Adipocyte (in vitro differentiated cells): ENCODE data around the gene GCNA.
"Not testable (repeated sequence)": the region's sequence is repeated elsewhere in the genome, so short reads cannot be mapped to it uniquely, and the experiment has no call there.

Source experiments
- DNase-seq: peaks from one replicate; pipeline ENCODE4 v3.0.0-alpha.2; 2015; ENCODE audit warnings: low read depth
- H3K27me3 ChIP-seq: replicated peaks from 2 replicates; pipeline ENCODE4 v1.7.0; 2013; ENCODE audit warnings: mild to moderate bottlenecking, low read length, moderate library complexity; ENCODE audit not compliant: control insufficient read depth, insufficient read depth
- H3K36me3 ChIP-seq: 2 replicates; pipeline ENCODE4 v1.7.0; 2013; ENCODE audit warnings: low read length, mild to moderate bottlenecking, moderate library complexity; ENCODE audit not compliant: control insufficient read depth, insufficient read depth, severe bottlenecking
- H3K4me1 ChIP-seq: 2 replicates; pipeline ENCODE4 v1.7.0; 2013; ENCODE audit warnings: mild to moderate bottlenecking, low read length, moderate library complexity; ENCODE audit not compliant: control insufficient read depth, insufficient read depth
- H3K4me3 ChIP-seq: 2 replicates; pipeline ENCODE4 v1.7.0; 2013; ENCODE audit warnings: mild to moderate bottlenecking, low read length, moderate library complexity
- H3K9ac ChIP-seq: 2 replicates; pipeline ENCODE4 v1.7.0; 2013; ENCODE audit warnings: mild to moderate bottlenecking, low read length, moderate library complexity
- H3K9me3 ChIP-seq: 2 replicates; pipeline ENCODE4 v1.7.0; 2013; ENCODE audit warnings: mild to moderate bottlenecking, low read length, moderate library complexity; ENCODE audit not compliant: control insufficient read depth

GCNA gene

DNA sequence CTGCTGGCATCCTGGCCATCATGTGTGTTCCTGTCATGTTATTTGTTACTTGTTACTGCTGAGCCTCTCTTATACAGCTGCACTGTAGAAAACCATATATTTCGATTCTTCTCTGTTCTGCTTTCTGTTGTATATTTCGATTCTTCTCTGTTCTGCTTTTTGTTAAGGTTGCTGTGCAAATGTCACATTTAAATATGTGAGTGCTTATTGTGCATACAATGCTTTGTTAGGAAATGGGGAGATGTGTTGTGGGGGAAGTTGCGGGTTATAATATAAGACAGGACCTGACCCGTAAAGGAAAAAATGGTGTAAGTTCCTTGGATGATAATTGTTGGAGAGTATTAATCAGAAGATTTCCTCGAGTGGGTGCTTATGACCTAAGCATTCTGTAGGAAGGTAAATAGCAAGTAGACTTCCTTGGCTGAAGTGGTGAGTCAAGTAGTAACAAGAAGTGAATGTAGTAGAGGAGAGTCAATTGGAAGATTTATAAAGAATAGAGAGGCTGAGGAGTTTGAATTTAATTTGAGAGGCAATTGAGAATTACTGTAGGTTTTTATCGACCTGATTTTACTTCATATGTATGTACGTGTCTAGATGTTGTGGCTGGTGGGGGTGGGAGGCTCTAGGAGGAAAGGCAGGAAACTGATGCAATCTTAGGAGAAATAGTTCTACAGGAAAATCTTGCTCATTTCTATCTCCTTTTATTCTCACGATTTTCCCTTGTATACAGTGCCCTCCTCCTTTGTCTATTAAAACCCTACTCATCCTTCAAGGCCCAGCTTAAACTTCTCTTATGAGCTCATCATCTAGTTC, 36.8 kb upstream of the GCNA start:
- Histone ChIP-seq H3K27me3 (peaks cover 3% of the 10 kb centered on the region), H3K9ac (no peak overlapping the region), H3K4me3 (peak overlapping the region; percentile 44), H3K9me3 (no peaks in the 10 kb centered on the region), H3K4me1 (peaks cover 42% of the 10 kb centered on the region), H3K36me3 (peaks cover 31% of the 10 kb centered on the region)
- peak; percentile 75 for DNase-seq

DNA sequence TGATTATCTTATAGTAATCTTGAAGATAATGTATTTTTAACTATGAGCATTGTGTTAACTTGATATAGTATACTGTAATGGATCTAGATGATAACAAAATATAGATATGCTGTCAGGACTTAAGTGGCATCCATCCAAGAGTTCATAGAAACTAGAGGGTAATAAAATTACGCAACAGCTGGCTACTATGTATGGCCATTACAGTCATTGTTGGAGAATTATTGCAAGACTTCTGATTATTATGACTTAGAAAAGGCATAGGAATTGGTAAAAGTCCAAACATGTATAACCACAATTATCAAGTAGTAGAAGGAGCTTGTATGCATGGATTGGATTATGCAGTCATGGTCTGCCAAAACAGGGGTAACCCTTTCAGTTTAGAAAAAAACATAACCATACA, 35.8 kb upstream of the GCNA start:
- Histone ChIP-seq H3K9me3 (no peaks in the 10 kb centered on the region), H3K4me1 (peaks cover 42% of the 10 kb centered on the region), H3K9ac (no peak overlapping the region), H3K4me3 (peak overlapping the region; percentile 44), H3K36me3 (peaks cover 41% of the 10 kb centered on the region), H3K27me3 (peaks cover 6% of the 10 kb centered on the region)
- peak; percentile 77 for DNase-seq

- Histone ChIP-seq H3K27me3 (peaks cover 8% of the 10 kb centered on the region), H3K9me3 (no peaks in the 10 kb centered on the region), H3K4me3 (no peak overlapping the region), H3K9ac (no peak overlapping the region), H3K4me1 (peaks cover 40% of the 10 kb centered on the region), H3K36me3 (peaks cover 42% of the 10 kb centered on the region)
- no peak for DNase-seq
These were observed 35.4 kb upstream of the GCNA start for GRCh38 chrX:71542825-71543224.

DNA sequence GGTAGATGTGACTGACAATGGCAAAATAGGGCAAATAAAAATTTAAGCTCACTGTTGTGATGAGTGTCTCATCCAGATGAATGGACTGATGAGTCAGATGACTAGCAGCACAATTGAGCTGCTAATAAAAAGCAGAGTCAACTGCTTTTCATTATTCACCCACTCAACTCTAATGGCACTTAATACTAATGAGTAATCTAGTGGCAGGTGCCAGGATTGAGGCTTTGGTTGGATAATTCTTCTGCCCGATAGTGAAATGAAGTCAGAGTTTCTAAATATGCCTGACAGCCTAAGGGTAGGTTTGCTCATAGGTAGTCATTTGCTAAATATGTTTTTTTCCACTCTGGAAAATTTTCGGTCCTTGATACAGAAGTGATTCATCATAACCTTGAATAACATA, 34.9 kb upstream of the GCNA start:
- Histone ChIP-seq H3K4me1 (peaks cover 35% of the 10 kb centered on the region), H3K4me3 (no peak overlapping the region), H3K36me3 (peaks cover 42% of the 10 kb centered on the region), H3K27me3 (peaks cover 8% of the 10 kb centered on the region), H3K9ac (no peak overlapping the region), H3K9me3 (no peaks in the 10 kb centered on the region)
- peak; percentile 60 for DNase-seq

- no peak overlapping the region for H3K9ac ChIP-seq
- no peak for DNase-seq
- H3K9me3 ChIP-seq: no peaks in the 10 kb centered on the region
- H3K27me3 ChIP-seq: peaks cover 8% of the 10 kb centered on the region
- H3K36me3 ChIP-seq: peaks cover 43% of the 10 kb centered on the region
- H3K4me3 ChIP-seq: no peak overlapping the region
- peaks cover 27% of the 10 kb centered on the region for H3K4me1 ChIP-seq
These were observed 32.9 kb upstream of the GCNA start for GRCh38 chrX:71545364-71545763.

- peaks cover 43% of the 10 kb centered on the region for H3K36me3 ChIP-seq
- H3K9me3 ChIP-seq: no peaks in the 10 kb centered on the region
- DNase-seq: no peak
- no peak overlapping the region for H3K9ac ChIP-seq
- peaks cover 17% of the 10 kb centered on the region for H3K4me1 ChIP-seq
- H3K27me3 ChIP-seq: peaks cover 5% of the 10 kb centered on the region
- H3K4me3 ChIP-seq: no peak overlapping the region
These were observed 31.4 kb upstream of the GCNA start for GRCh38 chrX:71546879-71547278.

DNA sequence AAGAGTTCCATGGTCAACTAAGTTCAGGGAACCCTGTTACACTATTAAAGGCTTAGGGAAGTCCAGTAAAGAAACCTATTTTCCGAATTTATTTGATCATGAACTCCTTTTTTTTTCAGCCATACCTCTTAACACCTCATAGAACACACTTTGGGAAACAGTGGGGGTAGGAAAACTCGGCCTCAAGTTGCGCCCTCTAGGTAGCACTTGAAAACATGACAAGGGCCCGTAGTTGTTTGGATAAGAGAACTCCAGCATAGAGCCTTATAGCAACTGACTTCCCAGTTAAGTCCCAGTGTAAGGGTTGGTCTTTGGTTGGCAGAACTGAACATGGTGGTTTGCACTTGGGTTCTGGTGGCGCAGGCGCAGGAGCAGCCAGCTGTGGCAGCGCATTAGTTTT, 30.9 kb upstream of the GCNA start:
- Histone ChIP-seq H3K9ac (no peak overlapping the region), H3K36me3 (peaks cover 48% of the 10 kb centered on the region), H3K4me3 (no peak overlapping the region), H3K4me1 (peaks cover 13% of the 10 kb centered on the region), H3K27me3 (peaks cover 5% of the 10 kb centered on the region), H3K9me3 (no peaks in the 10 kb centered on the region)
- no peak for DNase-seq

DNA sequence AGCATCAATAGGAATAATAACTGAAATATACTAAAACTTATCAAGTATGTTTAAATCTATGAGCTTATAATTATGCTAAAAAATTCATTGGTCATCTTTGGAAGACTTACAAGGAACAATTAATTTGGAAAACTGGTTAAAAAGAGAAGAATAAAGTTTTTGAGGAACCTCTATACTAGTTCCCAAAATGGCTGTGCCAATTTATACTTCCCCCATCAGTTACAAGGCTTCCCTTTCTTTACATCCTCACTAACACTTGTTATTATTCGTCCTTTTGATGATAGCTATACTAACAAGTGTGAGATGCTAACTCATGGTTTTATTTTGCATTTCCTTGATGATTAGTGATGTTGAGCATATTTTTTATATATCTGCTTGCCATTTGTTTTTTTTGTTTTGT, 28.3 kb upstream of the GCNA start:
- Histone ChIP-seq H3K4me1 (no peaks in the 10 kb centered on the region), H3K27me3 (peaks cover 5% of the 10 kb centered on the region), H3K9me3 (no peaks in the 10 kb centered on the region), H3K4me3 (no peak overlapping the region), H3K9ac (no peak overlapping the region), H3K36me3 (peaks cover 58% of the 10 kb centered on the region)
- DNase-seq: no peak

DNA sequence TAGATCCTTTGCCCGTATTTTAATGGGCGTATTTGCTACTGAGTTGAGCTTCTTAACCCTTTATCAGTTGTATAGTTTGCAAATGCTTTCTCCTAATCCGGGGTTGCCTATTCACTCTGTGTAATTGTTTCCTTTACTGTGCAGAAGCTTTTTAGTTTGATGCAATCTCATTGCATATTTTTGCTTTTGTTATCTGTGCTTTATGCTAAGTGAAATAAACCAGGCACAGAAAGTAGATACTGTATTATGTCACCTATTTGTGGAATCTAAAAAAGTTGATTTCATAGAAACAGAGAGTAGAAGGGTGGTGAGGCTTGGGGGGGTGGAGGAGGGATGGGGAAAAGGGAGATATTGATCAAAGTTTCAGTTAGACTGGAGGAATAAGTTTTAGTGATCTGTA, 27.7 kb upstream of the GCNA start:
- H3K27me3 ChIP-seq: peaks cover 5% of the 10 kb centered on the region
- H3K9me3 ChIP-seq: no peaks in the 10 kb centered on the region
- no peak overlapping the region for H3K9ac ChIP-seq
- DNase-seq: peak; percentile 17
- H3K36me3 ChIP-seq: peaks cover 58% of the 10 kb centered on the region
- no peak overlapping the region for H3K4me3 ChIP-seq
- no peaks in the 10 kb centered on the region for H3K4me1 ChIP-seq

DNA sequence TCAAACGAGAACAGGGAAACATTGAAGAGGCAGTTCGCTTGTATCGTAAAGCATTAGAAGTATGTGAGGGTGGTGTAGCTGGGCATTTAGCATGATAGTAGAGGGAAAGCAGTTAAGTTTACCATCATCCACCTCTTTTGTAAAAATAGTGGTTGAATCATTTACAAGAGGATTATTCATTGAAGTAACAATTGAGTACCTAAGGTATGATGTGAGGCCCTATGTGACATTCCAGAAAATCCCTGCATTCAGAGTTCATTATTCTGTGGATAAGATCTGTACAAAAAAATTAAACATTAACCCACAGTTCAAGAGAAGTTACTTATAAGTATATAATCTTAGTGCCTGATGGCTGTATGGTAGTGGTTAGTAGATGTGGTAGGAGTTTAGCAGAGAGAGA, 22.2 kb upstream of the GCNA start:
- H3K9ac ChIP-seq: no peak overlapping the region
- H3K4me1 ChIP-seq: no peaks in the 10 kb centered on the region
- H3K36me3 ChIP-seq: peaks cover 77% of the 10 kb centered on the region
- no peaks in the 10 kb centered on the region for H3K27me3 ChIP-seq
- no peak overlapping the region for H3K4me3 ChIP-seq
- no peaks in the 10 kb centered on the region for H3K9me3 ChIP-seq
- no peak for DNase-seq

- Histone ChIP-seq H3K27me3 (no peaks in the 10 kb centered on the region), H3K4me3 (no peak overlapping the region), H3K4me1 (no peaks in the 10 kb centered on the region), H3K9ac (no peak overlapping the region), H3K36me3 (peaks cover 93% of the 10 kb centered on the region), H3K9me3 (no peaks in the 10 kb centered on the region)
- DNase-seq: no peak
These were observed 19.3 kb upstream of the GCNA start for GRCh38 chrX:71558920-71559319.

- not testable (repeated sequence) for H3K4me1 ChIP-seq, H3K4me3 ChIP-seq, H3K9me3 ChIP-seq, H3K27me3 ChIP-seq, DNase-seq, H3K9ac ChIP-seq
- peaks cover 95% of the 10 kb centered on the region for H3K36me3 ChIP-seq
These were observed 18.5 kb upstream of the GCNA start for GRCh38 chrX:71559773-71560172.
